Measurements from ENCODE around the gene SLC26A8. TPM values are rescaled to one million over a fixed set of nuclear protein-coding genes. Genes with fewer than 3 reads are reported as not detected.

Gene SLC26A8
- total and polyA plus RNA-seq, 9 donors = 0.07 to 0.17 (median 0.10) TPM; not detected in 4

DNA sequence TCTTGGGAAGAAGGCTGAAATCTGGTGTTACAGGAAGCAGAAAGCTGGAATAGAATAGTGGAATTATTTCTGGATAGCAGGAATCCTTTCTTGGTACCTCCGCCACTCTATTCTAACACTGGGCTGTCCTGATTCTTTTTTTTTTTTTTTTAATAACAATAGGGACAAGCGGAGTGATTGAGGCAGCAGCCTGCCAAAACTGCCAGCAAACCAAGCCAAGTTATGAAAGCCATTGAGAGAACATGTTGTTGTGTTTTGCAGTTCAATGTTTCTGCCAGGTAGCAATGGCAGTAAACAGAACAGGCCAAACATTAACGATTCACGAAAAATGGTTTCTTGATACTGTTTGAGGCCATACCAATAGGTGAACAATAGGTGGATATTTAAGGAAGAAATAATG, 47.1 kb downstream of the SLC26A8 start:
- intact Hi-C loops (cut with DNase I) = no loop called here
- TF ChIP-seq POLR2A (IDR thresholded peaks at IDR 0.05) = no peak
- TF ChIP-seq, protein P1, sequence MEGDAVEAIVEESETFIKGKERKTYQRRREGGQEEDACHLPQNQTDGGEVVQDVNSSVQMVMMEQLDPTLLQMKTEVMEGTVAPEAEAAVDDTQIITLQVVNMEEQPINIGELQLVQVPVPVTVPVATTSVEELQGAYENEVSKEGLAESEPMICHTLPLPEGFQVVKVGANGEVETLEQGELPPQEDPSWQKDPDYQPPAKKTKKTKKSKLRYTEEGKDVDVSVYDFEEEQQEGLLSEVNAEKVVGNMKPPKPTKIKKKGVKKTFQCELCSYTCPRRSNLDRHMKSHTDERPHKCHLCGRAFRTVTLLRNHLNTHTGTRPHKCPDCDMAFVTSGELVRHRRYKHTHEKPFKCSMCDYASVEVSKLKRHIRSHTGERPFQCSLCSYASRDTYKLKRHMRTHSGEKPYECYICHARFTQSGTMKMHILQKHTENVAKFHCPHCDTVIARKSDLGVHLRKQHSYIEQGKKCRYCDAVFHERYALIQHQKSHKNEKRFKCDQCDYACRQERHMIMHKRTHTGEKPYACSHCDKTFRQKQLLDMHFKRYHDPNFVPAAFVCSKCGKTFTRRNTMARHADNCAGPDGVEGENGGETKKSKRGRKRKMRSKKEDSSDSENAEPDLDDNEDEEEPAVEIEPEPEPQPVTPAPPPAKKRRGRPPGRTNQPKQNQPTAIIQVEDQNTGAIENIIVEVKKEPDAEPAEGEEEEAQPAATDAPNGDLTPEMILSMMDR (IDR thresholded peaks at IDR 0.05) = no peak
- no peak for TF ChIP-seq EP300 (IDR thresholded peaks at IDR 0.05)
- Histone ChIP-seq H3K27ac (no peak overlapping the region), H3K4me3 (no peak overlapping the region), H3K9me3 (no peaks in the 10 kb centered on the region), H3K4me1 (ENCODE audit: insufficient read depth) (no peaks in the 10 kb centered on the region), H3K27me3 (no peaks in the 10 kb centered on the region), H3K36me3 (no peaks in the 10 kb centered on the region)
- no peak for DNase-seq
- WGBS, 3 donors = 82 to 95% (median 91%) methylated on average over 4 of the region's 4 CpGs

DNA sequence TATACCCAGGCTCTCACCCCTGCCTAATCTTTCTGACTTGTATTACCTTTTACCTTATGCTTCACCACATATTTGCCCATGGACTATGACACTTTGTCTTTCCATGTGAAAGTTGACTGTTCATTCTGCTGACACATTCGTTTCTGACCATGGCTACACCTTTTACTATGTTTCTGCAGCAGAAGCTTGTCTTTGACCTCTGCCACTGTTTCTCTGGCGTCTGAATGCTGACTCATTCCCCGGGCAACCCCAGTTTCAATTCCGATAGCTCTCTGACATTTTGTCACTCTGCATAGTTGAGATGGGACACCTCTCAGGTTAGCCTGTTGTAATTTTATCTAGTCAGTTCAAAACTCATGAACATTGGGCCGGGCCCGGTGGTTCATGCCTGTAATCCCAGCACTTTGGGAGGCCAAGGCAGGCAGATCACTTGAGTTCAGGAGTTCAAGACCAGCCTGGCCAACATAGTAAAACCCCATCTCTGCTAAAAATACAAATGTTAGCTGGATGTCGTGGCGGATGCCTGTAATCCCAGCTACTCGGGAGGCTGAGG, 50.7 kb downstream of the SLC26A8 start:
- no peak for DNase-seq

DNA sequence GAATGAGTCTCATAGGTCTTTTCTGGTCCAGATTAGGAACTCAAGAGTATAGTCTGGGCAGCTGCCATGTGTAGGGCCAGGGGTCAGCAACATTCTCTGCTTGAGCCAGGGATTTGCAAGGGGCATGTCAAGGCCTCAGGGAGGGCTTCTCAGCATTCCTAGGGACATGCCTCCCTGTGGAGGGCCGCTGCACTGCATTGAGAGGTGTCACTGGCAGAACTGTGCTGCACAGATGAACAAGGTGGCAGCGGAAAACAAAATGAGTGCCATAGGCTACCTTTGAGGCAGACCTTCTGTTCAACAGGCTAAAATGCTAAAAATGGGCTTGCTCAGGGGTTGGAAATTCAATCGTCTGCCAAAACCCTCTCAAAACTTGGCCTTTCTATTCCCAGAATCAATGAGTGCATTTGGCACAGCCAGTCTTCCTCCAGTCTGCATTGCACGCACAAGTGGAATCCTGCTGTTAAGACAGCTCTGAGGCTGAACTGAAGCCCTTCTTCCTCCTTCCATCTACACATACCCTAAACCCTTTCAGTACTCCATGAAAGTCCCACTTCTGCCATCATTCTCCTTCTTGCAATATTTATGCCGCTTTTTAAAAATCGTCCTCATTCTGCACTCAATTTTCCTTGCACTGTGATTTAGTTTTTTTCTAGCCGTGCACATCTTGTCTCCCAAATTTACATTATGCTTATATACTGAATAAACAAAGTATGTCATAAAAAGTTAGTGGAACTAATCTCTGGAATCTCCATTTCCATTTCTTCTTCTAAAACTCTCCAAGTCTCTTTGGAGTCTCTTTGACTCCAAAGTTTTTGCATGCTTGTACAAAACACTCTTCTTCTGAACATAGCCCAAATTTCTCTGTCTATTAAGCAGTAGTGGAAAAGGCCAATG, 51.7 kb downstream of the SLC26A8 start:
- no peaks in the 10 kb centered on the region for H3K9me3 ChIP-seq
- DNase-seq = peak in 1 of 5 donors; percentile 38
- TF ChIP-seq POLR2A (IDR thresholded peaks at IDR 0.05) = no peak
- TF ChIP-seq EP300 (IDR thresholded peaks at IDR 0.05) = no peak
- TF ChIP-seq, protein P1 (IDR thresholded peaks at IDR 0.05) = no peak
- WGBS, 3 donors = 67 to 73% (median 72%) methylated on average over 7 of the region's 7 CpGs
- no peak overlapping the region for H3K4me3 ChIP-seq
- intact Hi-C loops (cut with DNase I) = no loop called here
- no peak overlapping the region for H3K27ac ChIP-seq
- H3K36me3 ChIP-seq = no peaks in the 10 kb centered on the region
- H3K27me3 ChIP-seq = no peaks in the 10 kb centered on the region
- H3K4me1 ChIP-seq (ENCODE audit: insufficient read depth) = no peaks in the 10 kb centered on the region

More for the DNA sequence above, 50.7 kb downstream of the SLC26A8 start:
- 85 to 89% (median 86%) methylated on average over 9 of the region's 9 CpGs for WGBS, 3 donors
- intact Hi-C loops (cut with DNase I) = no loop called here
- H3K9me3 ChIP-seq = no peaks in the 10 kb centered on the region
- no peak overlapping the region for H3K4me3 ChIP-seq
- H3K27me3 ChIP-seq = no peaks in the 10 kb centered on the region
- no peaks in the 10 kb centered on the region for H3K36me3 ChIP-seq
- no peaks in the 10 kb centered on the region for H3K4me1 ChIP-seq (ENCODE audit: insufficient read depth)
- no peak overlapping the region for H3K27ac ChIP-seq
- TF ChIP-seq, protein P1 (IDR thresholded peaks at IDR 0.05) = no peak
- no peak for TF ChIP-seq EP300 (IDR thresholded peaks at IDR 0.05)
- TF ChIP-seq POLR2A (IDR thresholded peaks at IDR 0.05) = no peak

DNA sequence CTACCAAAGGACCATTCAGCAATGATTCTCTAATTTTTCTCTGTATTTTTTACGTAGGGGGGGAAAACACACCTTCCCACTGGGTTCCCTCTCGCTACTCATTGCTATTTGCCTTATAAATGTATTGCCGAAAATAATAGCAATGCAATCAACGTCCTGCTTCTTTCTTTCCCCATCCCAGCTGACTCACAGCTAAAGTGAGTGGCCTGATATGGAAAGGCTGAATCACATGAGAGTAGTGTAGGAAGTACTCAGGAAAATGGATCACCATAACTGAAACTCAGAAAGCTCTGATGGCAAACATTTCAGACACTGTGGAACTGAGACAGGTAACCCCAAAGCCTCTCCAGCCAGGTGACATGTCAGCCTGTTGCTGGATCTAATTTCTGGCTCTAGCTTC, 54.3 kb downstream of the SLC26A8 start:
- DNase-seq = no peak
- Histone ChIP-seq H3K9me3 (no peaks in the 10 kb centered on the region), H3K4me1 (ENCODE audit: insufficient read depth) (no peaks in the 10 kb centered on the region), H3K27me3 (no peaks in the 10 kb centered on the region), H3K27ac (no peak overlapping the region), H3K36me3 (no peaks in the 10 kb centered on the region), H3K4me3 (no peak overlapping the region)
- TF ChIP-seq POLR2A (IDR thresholded peaks at IDR 0.05) (no peak), EP300 (IDR thresholded peaks at IDR 0.05) (no peak)
- TF ChIP-seq, protein P1 (IDR thresholded peaks at IDR 0.05) = no peak
- intact Hi-C loops (cut with DNase I) = no loop called here
- 74 to 76% (median 74%) methylated on average over 4 of the region's 4 CpGs for WGBS, 3 donors
